Epithelial cell of prostate (primary cell): ENCODE data around the gene DPF3.

Source experiments
- DNase-seq: peaks from one replicate; pipeline ENCODE4 v3.0.0-alpha.2; 2011; ENCODE audit warnings: low read depth, low spot score
- H3K27ac ChIP-seq: fragments of 450-650 bp; 2 replicates; pipeline ENCODE4 v1.5.1; 2017; ENCODE audit warnings: mild to moderate bottlenecking

DPF3 gene

GRCh38 chr14:72731252-72732020 lies 162.5 kb downstream of the DPF3 start:
- DNase-seq: no peak

GRCh38 chr14:72730468-72730867 lies 163.4 kb downstream of the DPF3 start:
- no peak for DNase-seq
- no peak overlapping the region for H3K27ac ChIP-seq

More at GRCh38 chr14:72731252-72732020, 162.5 kb downstream of the DPF3 start:
- H3K27ac ChIP-seq: no peak overlapping the region

- DNase-seq: no peak
- no peak overlapping the region for H3K27ac ChIP-seq
Observed at GRCh38 chr14:72726444-72726843, 167.5 kb downstream of the DPF3 start.

- H3K27ac ChIP-seq: no peak overlapping the region
- DNase-seq: no peak
Observed at GRCh38 chr14:72723858-72724530, 169.9 kb downstream of the DPF3 start.

GRCh38 chr14:72722201-72722785 lies 171.6 kb downstream of the DPF3 start:
- H3K27ac ChIP-seq: no peak overlapping the region
- no peak for DNase-seq

GRCh38 chr14:72721083-72721482 lies 172.8 kb downstream of the DPF3 start:
- H3K27ac ChIP-seq: no peak overlapping the region
- DNase-seq: no peak

GRCh38 chr14:72717220-72717619 lies 176.7 kb downstream of the DPF3 start:
- DNase-seq: no peak
- no peak overlapping the region for H3K27ac ChIP-seq

- H3K27ac ChIP-seq: no peak overlapping the region
- DNase-seq: no peak
Observed at GRCh38 chr14:72716476-72716875, 177.4 kb downstream of the DPF3 start.

GRCh38 chr14:72715850-72716228 lies 178.1 kb downstream of the DPF3 start:
- no peak overlapping the region for H3K27ac ChIP-seq
- DNase-seq: no peak

GRCh38 chr14:72715215-72715849 lies 178.6 kb downstream of the DPF3 start:
- DNase-seq: no peak
- no peak overlapping the region for H3K27ac ChIP-seq

- no peak overlapping the region for H3K27ac ChIP-seq
- no peak for DNase-seq
Observed at GRCh38 chr14:72714871-72715214, 179.1 kb downstream of the DPF3 start.

GRCh38 chr14:72714094-72714493 lies 179.8 kb downstream of the DPF3 start:
- no peak for DNase-seq
- H3K27ac ChIP-seq: no peak overlapping the region

- no peak overlapping the region for H3K27ac ChIP-seq
- DNase-seq: no peak
Observed at GRCh38 chr14:72711936-72712335, 182.0 kb downstream of the DPF3 start.

GRCh38 chr14:72709916-72710611 lies 183.8 kb downstream of the DPF3 start:
- DNase-seq: no peak
- no peak overlapping the region for H3K27ac ChIP-seq

GRCh38 chr14:72708708-72709475 lies 185.0 kb downstream of the DPF3 start:
- H3K27ac ChIP-seq: no peak overlapping the region
- no peak for DNase-seq

- DNase-seq: no peak
- no peak overlapping the region for H3K27ac ChIP-seq
Observed at GRCh38 chr14:72708222-72708621, 185.7 kb downstream of the DPF3 start.

GRCh38 chr14:72706485-72706884 lies 187.4 kb downstream of the DPF3 start:
- no peak for DNase-seq
- no peak overlapping the region for H3K27ac ChIP-seq

GRCh38 chr14:72704502-72704901 lies 189.4 kb downstream of the DPF3 start:
- DNase-seq: no peak
- no peak overlapping the region for H3K27ac ChIP-seq

GRCh38 chr14:72701605-72702004 lies 192.3 kb downstream of the DPF3 start:
- H3K27ac ChIP-seq: no peak overlapping the region
- DNase-seq: no peak

GRCh38 chr14:72701237-72701565 lies 192.7 kb downstream of the DPF3 start:
- H3K27ac ChIP-seq: no peak overlapping the region
- no peak for DNase-seq
